IMR-90 (cell line): ENCODE results near the gene GPR39. TPM values are rescaled to one million over a fixed set of nuclear protein-coding genes. Genes with fewer than 3 reads are reported as not detected.

Source experiments
- ATAC-seq: fragments of 200-7000 bp; cut with Tn5 transposase; 2 replicates; pipeline ENCODE4 v1.9.1; 2020; ENCODE audit warnings: low read depth, mild to moderate bottlenecking, moderate library complexity
- BruUV-seq: library from RNA; stranded (reverse); fragments of 400-500 nt; replicated peaks from 2 replicates; lab custom pipeline; 2021; lab: Mats Ljungman, UMichigan
- CTCF ChIA-PET: fragments of 300-600 bp; formaldehyde crosslinking; extraction: SDS; loops from one replicate; lab custom pipeline; 2021; ENCODE audit warnings: antibody characterized with exemption; lab: Yijun Ruan, JAX
- POLR2A ChIA-PET: fragments of 300-600 bp; sonication (Branson Sonifier 250); formaldehyde crosslinking; loops from one replicate; lab custom pipeline; 2022; ENCODE audit warnings: antibody characterized with exemption; ENCODE audit not compliant: unreplicated experiment; lab: Charles Lee
- DNase-seq: peaks from one replicate; pipeline ENCODE4 v3.0.0; 2013
- H2AFZ ChIP-seq: replicated peaks from 2 replicates; pipeline ENCODE3; 2013; ENCODE audit warnings: low read length, mild to moderate bottlenecking; ENCODE audit not compliant: poor library complexity
- H2AK5ac ChIP-seq: 2 replicates; pipeline ENCODE4 v1.6.1; 2013; ENCODE audit warnings: low read depth, low read length, inconsistent platforms
- H2AK9ac ChIP-seq: replicated peaks from 2 replicates; pipeline ENCODE3; 2013; ENCODE audit warnings: mild to moderate bottlenecking, low read depth, low read length, moderate library complexity; ENCODE audit not compliant: poor library complexity
- H2BK120ac ChIP-seq: 2 replicates; pipeline ENCODE4 v1.6.1; 2013; ENCODE audit warnings: low read depth, low read length, inconsistent platforms
- H2BK15ac ChIP-seq: 3 replicates; pipeline ENCODE4 v1.6.1; 2013; ENCODE audit warnings: low read depth, low read length, inconsistent platforms
- H2BK20ac ChIP-seq: 2 replicates; pipeline ENCODE4 v1.6.1; 2013; ENCODE audit warnings: low read depth, mild to moderate bottlenecking, inconsistent platforms, low read length, moderate library complexity
- H2BK5ac ChIP-seq: 2 replicates; pipeline ENCODE4 v1.6.1; 2013; ENCODE audit warnings: mild to moderate bottlenecking, low read depth, low read length, inconsistent platforms; ENCODE audit not compliant: poor library complexity, severe bottlenecking
- H3K14ac ChIP-seq: replicated peaks from 2 replicates; pipeline ENCODE4 v1.6.1; 2013; ENCODE audit warnings: low read depth, low read length, inconsistent platforms
- H3K18ac ChIP-seq: 2 replicates; pipeline ENCODE4 v1.6.1; 2013; ENCODE audit warnings: low read depth, low read length, control low read depth
- H3K23ac ChIP-seq: 2 replicates; pipeline ENCODE4 v1.6.1; 2013; ENCODE audit warnings: low read depth, low read length, inconsistent platforms
- H3K27ac ChIP-seq: 2 replicates; pipeline ENCODE4 v1.5.1; 2013; ENCODE audit warnings: mild to moderate bottlenecking, control low read depth, low read length; ENCODE audit not compliant: insufficient read depth
- H3K27me3 ChIP-seq: 2 replicates; pipeline ENCODE4 v1.6.1; 2013; ENCODE audit warnings: low read length; ENCODE audit not compliant: control insufficient read depth, insufficient read depth
- H3K36me3 ChIP-seq: 2 replicates; pipeline ENCODE4 v1.6.1; 2013; ENCODE audit warnings: low read length, mixed read lengths; ENCODE audit not compliant: control insufficient read depth, insufficient read depth
- H3K4ac ChIP-seq: 2 replicates; pipeline ENCODE4 v1.6.1; 2013; ENCODE audit warnings: low read depth, low read length, inconsistent platforms
- H3K4me1 ChIP-seq: 2 replicates; pipeline ENCODE4 v1.6.1; 2013; ENCODE audit warnings: low read length, mixed read lengths; ENCODE audit not compliant: control insufficient read depth, insufficient read depth
- H3K4me2 ChIP-seq: 2 replicates; pipeline ENCODE4 v1.6.1; 2013; ENCODE audit warnings: low read depth, mild to moderate bottlenecking, control low read depth, low read length, moderate library complexity
- H3K4me3 ChIP-seq: 2 replicates; pipeline ENCODE4 v1.5.1; 2013; ENCODE audit warnings: low read depth, mild to moderate bottlenecking, control low read depth, low read length, moderate library complexity; ENCODE audit not compliant: insufficient read depth
- H3K56ac ChIP-seq: 2 replicates; pipeline ENCODE4 v1.6.1; 2013; ENCODE audit warnings: low read length, inconsistent platforms; ENCODE audit not compliant: insufficient read depth; ENCODE audit errors: extremely low read depth
- H3K79me1 ChIP-seq, 2 experiments: 2 replicates each; pipeline ENCODE4 v1.6.1; 2013; ENCODE audit warnings: low read length in 2 of 2, inconsistent platforms in 1 of 2, low read depth in 1 of 2
- H3K9ac ChIP-seq: 2 replicates; pipeline ENCODE4 v1.6.1; 2013; ENCODE audit warnings: low read depth, low read length, control low read depth
- H3K9me1 ChIP-seq: 2 replicates; pipeline ENCODE4 v1.6.1; 2013; ENCODE audit warnings: low read length, inconsistent platforms; ENCODE audit not compliant: insufficient read depth
- H3K9me3 ChIP-seq: 2 replicates; pipeline ENCODE4 v1.6.1; 2013; ENCODE audit warnings: low read length; ENCODE audit not compliant: control insufficient read depth, insufficient read depth
- H4K20me1 ChIP-seq: 2 replicates; pipeline ENCODE4 v1.6.1; 2013; ENCODE audit warnings: low read length, inconsistent platforms; ENCODE audit not compliant: insufficient read depth
- H4K5ac ChIP-seq: 2 replicates; pipeline ENCODE4 v1.6.1; 2013; ENCODE audit warnings: mild to moderate bottlenecking, low read depth, low read length, control low read depth
- H4K8ac ChIP-seq, 2 experiments: 2 replicates each; pipeline ENCODE4 v1.6.1; 2013; ENCODE audit warnings: low read depth in 2 of 2, low read length in 2 of 2, control low read depth in 1 of 2, inconsistent platforms in 1 of 2
- H4K91ac ChIP-seq: 2 replicates; pipeline ENCODE4 v1.6.1; 2013; ENCODE audit warnings: low read depth, low read length, inconsistent platforms; ENCODE audit not compliant: insufficient read depth
- BHLHE40 ChIP-seq: fragments of 150-350 bp; IDR thresholded peaks from 2 replicates; pipeline ENCODE4 v1.6.1; 2016; ENCODE audit warnings: mild to moderate bottlenecking, low read depth, low read length
- MAFK ChIP-seq: IDR thresholded peaks from 2 replicates; pipeline ENCODE4 v1.6.1; 2012; ENCODE audit warnings: low read depth, low read length, improper control_type of control experiment
- RFX5 ChIP-seq: IDR thresholded peaks from 2 replicates; pipeline ENCODE4 v1.8.0; 2012; ENCODE audit warnings: low read depth, mild to moderate bottlenecking, low read length, moderate library complexity
- WGBS, 2 experiments: methylation state at CpG; one replicate each; pipeline versions ENCODE4 v1.1.5 to v1.1.7; 2013; ENCODE audit warnings: missing lambda C conversion rate in 2 of 2; ENCODE audit not compliant: insufficient read length in 1 of 2; ENCODE audit errors: extremely low coverage in 2 of 2; 5-methylcytosine and 5-hydroxymethylcytosine counted together
- dilution Hi-C: fragments of 300-500 bp; cut with HindIII; formaldehyde crosslinking; loops from one replicate; pipeline ENCODE4 v1.14.3; 2018; ENCODE audit warnings: low sequenced_read_pairs; ENCODE audit not compliant: unreplicated experiment
- in situ Hi-C: fragments of 300-500 bp; cut with MboI; formaldehyde crosslinking; loops from 3 replicates; pipeline ENCODE4 v1.14.3; 2019; ENCODE audit warnings: low sequenced_read_pairs, inconsistent platforms, mixed read lengths
- intact Hi-C: fragments of 100-400 bp; cut with micrococcal nuclease; formaldehyde crosslinking; loops from 2 replicates; pipeline ENCODE4 v1.10.0; 2022
- polyA plus RNA-seq, 3 experiments: library from polyadenylated mRNA; depleted of rRNA; stranded (reverse); fragments of >200 nt; gene quantifications; 2 replicates each; pipeline ENCODE4 v1.2.3, GENCODE V29; 2012; ENCODE audit warnings: low replicate concordance in 1 of 3
- total RNA-seq: library from RNA; depleted of rRNA; stranded (reverse); fragments of >200 nt; gene quantifications from 2 replicates; pipeline ENCODE4 v1.2.3, GENCODE V29; 2012

Gene GPR39
- total and polyA plus RNA-seq, 2 of the 4 experiments (the other 2 are of a cell fraction) = 4.4 to 9.0 TPM

DNA sequence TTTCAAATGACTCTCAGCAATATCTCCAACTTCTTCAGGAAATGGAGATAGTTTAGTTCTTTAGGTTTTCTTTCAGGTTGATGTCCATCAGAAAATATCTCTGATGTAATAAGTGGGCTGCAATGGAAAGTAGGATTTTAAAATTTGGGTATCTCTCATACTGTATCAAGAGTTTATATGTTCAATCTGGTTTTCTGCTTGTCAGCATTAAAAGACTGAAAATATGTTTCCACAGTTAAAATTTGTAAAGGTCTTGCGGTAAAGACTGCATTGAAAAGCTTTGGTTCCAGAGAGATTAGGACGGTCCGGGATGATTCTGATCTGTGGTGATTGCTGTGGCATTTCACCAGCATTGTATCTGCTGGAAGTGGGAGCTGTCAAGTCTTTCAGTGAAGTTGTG, 170.2 kb downstream of the GPR39 start:
- Histone ChIP-seq H2BK120ac (no peak overlapping the region), H3K4me3 (no peak overlapping the region), H3K4ac (no peak overlapping the region), H3K27ac (no peak overlapping the region), H4K91ac (no peak overlapping the region), H4K5ac (no peak overlapping the region), H4K8ac (no peak overlapping the region), H2BK5ac (no peak overlapping the region), H3K36me3 (no peaks in the 10 kb centered on the region), H3K14ac (no peak overlapping the region), H3K23ac (no peak overlapping the region), H2AFZ (no peak overlapping the region), H3K79me1 (no peaks in the 10 kb centered on the region), H2AK5ac (no peak overlapping the region), H3K9ac (no peak overlapping the region), H3K27me3 (peaks cover 24% of the 10 kb centered on the region), H2AK9ac (no peak overlapping the region), H3K56ac (no peak overlapping the region), H3K4me2 (no peak overlapping the region), H4K20me1 (no peaks in the 10 kb centered on the region), H2BK15ac (no peak overlapping the region), H3K9me3 (no peaks in the 10 kb centered on the region), H2BK20ac (no peak overlapping the region), H3K4me1 (peaks cover 3% of the 10 kb centered on the region), H3K9me1 (no peaks in the 10 kb centered on the region), H3K18ac (no peak overlapping the region)
- TF ChIP-seq BHLHE40 = no peak
- TF ChIP-seq MAFK = peak; percentile 56; the same call in 1 of the 2 replicates
- TF ChIP-seq RFX5 = no peak
- dilution Hi-C loops (no loop called here), in situ Hi-C loops (no loop called here), intact Hi-C loops (no loop called here)
- CTCF ChIA-PET = interaction anchor here (1.1 kb wide), 1 partner anchor 74 kb away, joined by 3 read pairs; no protein-coding TSS in a partner anchor
- 100% methylated on average over 1 of the region's 3 CpGs; no CpG with 5 or more reads in 1 of the 2 experiments for WGBS, 2 experiments
- DNase-seq (no peak), ATAC-seq (no peak)
- POLR2A ChIA-PET = no interaction called here
- BruUV-seq = no TSS peak
